Neural crest cell (in vitro differentiated cells): ENCODE data around the gene RECQL5. TPM values are rescaled to one million over a fixed set of nuclear protein-coding genes. Genes with fewer than 3 reads are reported as not detected.

Experiments
- total RNA-seq: library from RNA; stranded (reverse); gene quantifications from 2 replicates; pipeline ENCODE4 v1.2.1, GENCODE V29; 2021

Gene RECQL5
- total RNA-seq, 1 donor from 2014 or later, result 47.3 TPM

Other genes with a start within 250 kb of the RECQL5 start
- 117 and 131 TPM in 2 replicates for gene TMEM94, start 210.5 kb downstream of the RECQL5 start, total RNA-seq
- gene CASKIN2, start 151.6 kb downstream of the RECQL5 start, total RNA-seq, result 42.3 and 44.5 TPM in 2 replicates
- 48.1 and 49.0 TPM in 2 replicates for gene TSEN54, start 150.6 kb downstream of the RECQL5 start, total RNA-seq
- gene LLGL2, start 141.5 kb downstream of the RECQL5 start, total RNA-seq, result 3.4 and 4.3 TPM in 2 replicates
- gene MYO15B, start 79.4 kb downstream of the RECQL5 start, total RNA-seq, result 23.3 and 23.7 TPM in 2 replicates
- 0.32 TPM in 1 of 2 replicates, not detected in the other for gene SMIM5, start 33.7 kb downstream of the RECQL5 start, total RNA-seq
- 113 and 123 TPM in 2 replicates for gene SAP30BP, start 184 bp upstream of the RECQL5 start, total RNA-seq
- 0.64 and 1.4 TPM in 2 replicates for gene ITGB4, start 54.3 kb upstream of the RECQL5 start, total RNA-seq
- 11.9 and 13.1 TPM in 2 replicates for gene GALK1, start 98.0 kb upstream of the RECQL5 start, total RNA-seq
- gene UNK, start 117.7 kb upstream of the RECQL5 start, total RNA-seq, result 49.3 and 49.4 TPM in 2 replicates
- 1.1 and 3.1 TPM in 2 replicates for gene UNC13D, start 177.2 kb upstream of the RECQL5 start, total RNA-seq
- 49.3 and 53.3 TPM in 2 replicates for gene WBP2, start 188.2 kb upstream of the RECQL5 start, total RNA-seq
- 0.91 and 1.9 TPM in 2 replicates for gene TRIM47, start 211.4 kb upstream of the RECQL5 start, total RNA-seq
- gene TRIM65, start 229.8 kb upstream of the RECQL5 start, total RNA-seq, result 23.3 and 27.4 TPM in 2 replicates
- 111 and 115 TPM in 2 replicates for gene MRPL38, start 237.7 kb upstream of the RECQL5 start, total RNA-seq